Inferior parietal cortex (tissue), 1 donor: ENCODE data around the gene AHNAK.

Experiments used
- DNase-seq: peaks from one replicate; pipeline ENCODE4 v3.0.0-alpha.2; 2016; ENCODE audit errors: extremely low spot score

AHNAK gene

GRCh38 chr11:62435846-62436660 is 110.6 kb downstream of the AHNAK start:
- peak; percentile 47 for DNase-seq

- no peak for DNase-seq
Observed at GRCh38 chr11:62433904-62434276, 112.7 kb downstream of the AHNAK start.

- no peak for DNase-seq
Observed at GRCh38 chr11:62433141-62433903, 113.3 kb downstream of the AHNAK start.

- no peak for DNase-seq
Observed at GRCh38 chr11:62432695-62433094, 113.9 kb downstream of the AHNAK start.

- DNase-seq = no peak
Observed at GRCh38 chr11:62431171-62431901, 115.3 kb downstream of the AHNAK start.

- DNase-seq = no peak
Observed at GRCh38 chr11:62430425-62430824, 116.2 kb downstream of the AHNAK start.

- DNase-seq = no peak
Observed at GRCh38 chr11:62428871-62429560, 117.6 kb downstream of the AHNAK start.

- no peak for DNase-seq
Observed at GRCh38 chr11:62427630-62428233, 118.9 kb downstream of the AHNAK start.

- no peak for DNase-seq
Observed at GRCh38 chr11:62423012-62423411, 123.6 kb downstream of the AHNAK start.

- no peak for DNase-seq
Observed at GRCh38 chr11:62421996-62422395, 124.6 kb downstream of the AHNAK start.

- no peak for DNase-seq
Observed at GRCh38 chr11:62420882-62421281, 125.7 kb downstream of the AHNAK start.

GRCh38 chr11:62419943-62420342 is 126.7 kb downstream of the AHNAK start:
- DNase-seq = no peak

GRCh38 chr11:62419314-62419929 is 127.2 kb downstream of the AHNAK start:
- DNase-seq = no peak

- DNase-seq = no peak
Observed at GRCh38 chr11:62418733-62419132, 127.9 kb downstream of the AHNAK start, which contains the start of gene SCGB1A1. TSS of gene SCGB1A1 (plus strand) at chr11:62419033. CDS start at chr11:62419096, 63 bp downstream.

GRCh38 chr11:62418136-62418535 is 128.5 kb downstream of the AHNAK start:
- DNase-seq = no peak

GRCh38 chr11:62416596-62416995 is 130.0 kb downstream of the AHNAK start:
- no peak for DNase-seq

- no peak for DNase-seq
Observed at GRCh38 chr11:62413060-62413696, 133.4 kb downstream of the AHNAK start.

GRCh38 chr11:62411524-62411923 is 135.1 kb downstream of the AHNAK start:
- peak; percentile 58 for DNase-seq

GRCh38 chr11:62410972-62411371 is 135.6 kb downstream of the AHNAK start:
- no peak for DNase-seq

GRCh38 chr11:62409831-62410230 is 136.8 kb downstream of the AHNAK start:
- no peak for DNase-seq
